ENCODE data around the gene ABHD2.
"Not testable (repeated sequence)": the region's sequence is repeated elsewhere in the genome, so short reads cannot be mapped to it uniquely, and the experiment has no call there.

ABHD2 gene

GRCh38 chr15:89198934-89199333 is 110.7 kb downstream of the ABHD2 start:
- DNase-seq, result peak; percentile 71

DNA sequence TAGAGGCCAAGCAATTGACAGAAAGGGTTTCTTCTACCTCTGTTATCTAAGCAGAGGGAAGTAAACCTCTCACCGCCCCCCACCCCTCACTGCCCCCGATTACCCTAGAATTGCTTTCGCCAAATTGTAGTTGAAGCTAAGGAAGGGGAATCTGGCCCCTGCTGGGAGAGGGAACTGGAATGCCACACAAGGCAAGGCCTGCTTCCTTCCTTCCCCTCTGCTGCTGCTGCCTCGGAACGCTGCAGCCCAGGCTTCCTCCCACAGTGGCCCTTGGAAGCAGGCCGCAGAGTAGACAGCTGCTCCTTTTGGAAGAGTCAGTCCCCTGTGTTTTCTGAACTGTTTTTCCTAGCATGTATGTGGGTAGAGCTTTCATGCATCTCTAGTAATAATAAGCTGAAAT is 111.5 kb downstream of the ABHD2 start:
- peak; percentile 14 for DNase-seq

DNA sequence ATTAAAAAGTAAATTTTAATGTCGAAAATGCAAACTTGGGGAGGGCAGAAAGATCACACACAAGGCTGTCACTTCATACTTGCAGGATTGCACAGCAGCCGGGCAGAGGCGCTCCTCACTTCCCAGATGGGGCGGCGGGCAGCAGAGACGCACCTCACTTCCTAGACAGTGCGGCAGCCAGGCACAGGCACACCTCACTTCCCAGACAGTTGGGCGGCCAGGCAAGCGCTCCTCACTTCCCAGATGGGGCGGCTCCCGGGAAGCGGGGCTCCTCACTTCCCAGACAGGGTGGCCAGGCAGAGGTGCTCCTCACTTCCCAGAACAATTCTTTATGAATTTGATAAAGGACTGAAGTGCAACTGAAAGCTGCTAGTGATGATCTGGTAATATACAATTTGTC is 111.9 kb downstream of the ABHD2 start:
- no peak for DNase-seq

DNA sequence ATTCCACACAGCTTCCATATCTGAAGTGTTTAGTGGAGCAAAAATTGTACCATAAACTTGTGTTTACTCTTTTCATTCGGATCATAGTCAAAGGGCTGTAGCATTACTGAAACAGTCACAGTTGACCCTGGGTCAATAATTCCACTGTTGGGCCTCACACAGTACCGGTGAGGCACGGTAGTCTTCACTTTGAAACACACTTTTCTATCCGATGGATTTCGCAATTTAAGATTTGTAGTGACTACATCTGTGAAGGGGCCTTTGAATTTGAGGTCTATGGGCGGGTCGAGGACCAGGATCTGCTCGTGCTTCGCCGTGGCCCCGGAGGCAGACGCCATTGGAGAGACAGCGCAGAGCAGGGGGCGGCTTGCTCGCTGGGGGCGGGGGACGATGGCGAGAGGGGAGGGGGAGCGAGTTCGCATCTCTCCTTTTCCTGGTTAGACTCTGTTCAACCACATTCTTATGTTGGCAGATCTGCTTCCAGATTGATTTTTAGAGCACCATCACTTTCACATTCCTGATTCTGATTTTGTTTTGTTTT is 113.3 kb downstream of the ABHD2 start:
- no peak for DNase-seq

GRCh38 chr15:89203705-89204273 is 115.5 kb downstream of the ABHD2 start:
- DNase-seq, result no peak

GRCh38 chr15:89205991-89206585 is 117.8 kb downstream of the ABHD2 start:
- no peak for DNase-seq

- peak; percentile 73 for DNase-seq
Observed at GRCh38 chr15:89206908-89207331, 118.7 kb downstream of the ABHD2 start.

- no peak for DNase-seq
Observed at GRCh38 chr15:89208256-89208655, 120.0 kb downstream of the ABHD2 start.

GRCh38 chr15:89209057-89209456 is 120.8 kb downstream of the ABHD2 start:
- DNase-seq, result no peak

GRCh38 chr15:89211678-89212170 is 123.5 kb downstream of the ABHD2 start:
- no peak for DNase-seq

GRCh38 chr15:89215627-89216026 is 127.4 kb downstream of the ABHD2 start:
- no peak for DNase-seq

DNA sequence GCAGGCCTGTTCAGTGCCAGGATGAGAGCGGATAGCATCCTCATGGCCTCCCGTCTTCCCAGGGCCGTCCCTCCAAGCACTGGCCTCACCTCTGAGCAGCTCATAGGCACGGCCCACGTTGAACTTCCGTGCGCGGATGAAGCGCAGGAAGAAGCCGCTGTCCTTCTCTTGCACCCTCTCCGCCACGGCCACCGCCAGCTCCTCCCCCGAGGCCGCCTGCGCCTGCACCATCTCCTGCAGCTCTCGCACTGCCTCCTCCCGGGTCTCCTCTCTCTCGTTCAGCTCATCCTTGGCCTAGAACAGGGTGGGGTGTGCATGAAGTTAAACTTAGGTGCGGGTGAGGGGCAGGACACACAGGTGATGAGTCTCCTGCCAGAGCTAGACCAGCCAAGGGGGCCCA is 128.8 kb downstream of the ABHD2 start:
- DNase-seq, result no peak

DNA sequence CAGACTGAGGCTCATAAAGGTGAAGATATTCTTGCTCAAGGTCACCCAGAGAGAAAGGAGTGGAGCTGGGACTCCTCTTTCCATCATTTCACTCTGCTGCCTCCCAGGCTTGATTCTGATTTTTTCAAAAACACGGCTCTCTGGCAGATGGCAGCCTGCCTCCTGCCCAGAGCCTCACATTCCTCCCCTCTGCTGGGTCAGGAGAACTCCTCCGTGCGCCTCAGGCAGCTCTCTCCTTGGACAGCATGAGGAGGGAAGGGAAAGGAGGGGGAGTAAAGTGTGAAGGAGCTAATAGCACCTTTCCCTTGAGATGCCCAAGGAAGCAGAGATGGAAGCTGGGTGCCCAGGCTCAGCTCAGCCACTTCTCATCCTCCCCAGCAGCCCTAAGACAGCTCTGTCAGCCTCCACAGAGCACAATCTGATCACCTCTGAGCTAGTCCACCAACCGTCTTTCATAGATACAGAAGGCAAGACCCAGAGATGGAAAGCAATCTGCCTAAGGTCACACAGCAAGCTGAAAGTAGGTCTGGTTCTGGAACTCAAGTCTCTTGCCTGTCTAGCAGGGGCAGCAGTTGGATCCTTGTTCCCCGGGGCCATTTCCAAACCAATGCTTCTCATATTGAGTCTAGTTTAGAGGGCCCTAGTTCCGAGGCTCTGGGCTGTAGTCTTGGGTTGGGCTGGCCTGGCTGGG is 129.6 kb downstream of the ABHD2 start:
- no peak for DNase-seq

DNA sequence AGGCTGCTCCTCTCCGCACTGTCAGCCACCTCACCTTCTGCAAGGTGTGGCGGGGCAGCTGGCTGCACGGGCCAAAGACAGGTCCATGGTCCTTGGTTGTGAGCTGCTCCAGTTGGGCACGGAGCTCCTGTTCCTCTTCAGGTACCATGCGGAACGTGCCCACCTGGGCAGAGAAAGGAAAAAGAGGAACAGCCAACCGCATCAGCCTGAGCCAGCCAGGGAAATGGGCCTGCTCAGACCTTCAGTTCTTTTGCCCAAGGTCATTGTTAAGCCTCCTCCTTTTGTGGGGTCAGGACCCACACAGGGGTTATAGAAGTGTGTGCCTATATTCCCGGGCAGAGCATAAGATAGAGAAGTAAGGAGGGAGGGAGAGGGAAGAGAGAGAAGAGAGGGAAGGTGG is 130.3 kb downstream of the ABHD2 start:
- no peak for DNase-seq

DNA sequence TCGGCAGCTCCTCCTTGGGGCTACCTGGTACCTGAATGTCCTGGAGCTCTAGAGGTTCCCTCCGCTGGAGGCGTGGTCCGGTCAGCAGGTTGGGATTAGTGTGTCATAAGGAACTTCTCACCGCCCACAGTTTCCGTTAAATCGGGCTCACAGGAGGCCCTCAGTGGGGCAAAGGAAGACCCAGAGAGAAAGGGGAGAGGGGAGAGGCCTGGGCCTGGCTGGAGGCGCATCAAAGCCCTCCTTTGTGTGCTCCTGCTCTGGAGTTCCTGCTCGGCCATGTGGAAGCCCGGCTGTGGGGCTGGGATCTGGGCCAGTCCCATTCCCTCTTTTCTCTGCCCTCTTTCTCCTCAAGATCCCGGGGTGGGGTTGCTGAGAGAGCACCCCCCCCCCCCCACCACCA is 133.3 kb downstream of the ABHD2 start, which contains the start of gene RLBP1:
Gene RLBP1 (minus strand): TSS at position 37 of the 400 bp plus-strand sequence. CDS start 2,604 bp downstream, outside the sequence.
- peak; percentile 16 for DNase-seq

GRCh38 chr15:89225588-89225987 is 137.3 kb downstream of the ABHD2 start:
- no peak for DNase-seq

GRCh38 chr15:89226359-89227221 is 138.3 kb downstream of the ABHD2 start:
- no peak for DNase-seq

GRCh38 chr15:89227425-89227824 is 139.2 kb downstream of the ABHD2 start:
- no peak for DNase-seq

- no peak for DNase-seq
Observed at GRCh38 chr15:89230277-89230676, 142.0 kb downstream of the ABHD2 start.

- DNase-seq, result no peak
Observed at GRCh38 chr15:89231832-89232231, 143.6 kb downstream of the ABHD2 start.

DNA sequence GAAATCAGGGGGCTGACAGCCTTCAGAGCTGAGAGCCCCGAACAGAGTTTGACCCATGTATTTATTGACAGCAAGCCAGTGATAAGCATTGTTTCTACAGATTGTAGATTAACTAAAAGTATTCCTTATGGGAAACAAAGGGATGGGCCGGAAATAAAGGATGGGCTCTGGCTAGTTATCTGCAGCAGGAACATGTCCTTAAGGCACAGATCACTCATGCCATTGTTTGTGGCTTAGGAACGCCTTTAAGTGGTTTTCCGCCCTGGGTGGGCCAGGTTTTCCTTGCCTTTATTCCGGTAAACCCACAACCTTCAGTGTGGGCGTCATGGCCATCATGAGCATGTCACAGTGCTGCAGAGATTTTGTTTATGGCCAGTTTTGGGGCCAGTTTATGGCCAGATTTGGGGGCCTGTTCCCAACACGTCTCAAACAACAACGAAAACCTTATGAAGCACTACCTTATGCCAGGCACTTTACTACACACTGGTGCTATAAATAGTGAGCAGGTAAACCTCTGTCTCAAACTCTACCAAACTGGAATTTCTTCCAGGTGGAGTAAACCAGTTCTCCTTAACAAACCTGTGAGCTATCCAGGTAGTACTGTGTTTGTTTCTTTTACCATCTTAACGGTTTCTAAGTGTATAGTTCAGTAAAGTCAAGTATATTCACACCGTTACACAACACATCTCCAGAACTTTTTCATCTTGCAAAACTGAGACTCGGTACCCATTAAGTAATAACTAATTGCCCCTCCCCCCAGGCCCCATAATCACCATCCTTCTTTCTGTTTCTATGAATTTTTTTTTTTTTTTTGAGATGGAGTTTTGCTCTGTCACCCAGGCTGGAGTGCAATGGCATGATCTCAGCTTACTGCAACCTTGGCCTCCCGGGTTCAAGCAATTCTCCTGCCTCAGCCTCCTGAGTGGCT is 151.9 kb downstream of the ABHD2 start:
- DNase-seq, result not testable (repeated sequence)
